NCI-H1417 treated with DMSO at 0.1 percent for 48 hours (cell line): ENCODE measurements around the gene KIAA0232.
"Not testable (repeated sequence)": the region's sequence is repeated elsewhere in the genome, so short reads cannot be mapped to it uniquely, and the experiment has no call there.

Source experiments
- DNase-seq: peaks from one replicate; lab custom pipeline; 2025; lab: John Stamatoyannopoulos, UW

Gene KIAA0232

DNA sequence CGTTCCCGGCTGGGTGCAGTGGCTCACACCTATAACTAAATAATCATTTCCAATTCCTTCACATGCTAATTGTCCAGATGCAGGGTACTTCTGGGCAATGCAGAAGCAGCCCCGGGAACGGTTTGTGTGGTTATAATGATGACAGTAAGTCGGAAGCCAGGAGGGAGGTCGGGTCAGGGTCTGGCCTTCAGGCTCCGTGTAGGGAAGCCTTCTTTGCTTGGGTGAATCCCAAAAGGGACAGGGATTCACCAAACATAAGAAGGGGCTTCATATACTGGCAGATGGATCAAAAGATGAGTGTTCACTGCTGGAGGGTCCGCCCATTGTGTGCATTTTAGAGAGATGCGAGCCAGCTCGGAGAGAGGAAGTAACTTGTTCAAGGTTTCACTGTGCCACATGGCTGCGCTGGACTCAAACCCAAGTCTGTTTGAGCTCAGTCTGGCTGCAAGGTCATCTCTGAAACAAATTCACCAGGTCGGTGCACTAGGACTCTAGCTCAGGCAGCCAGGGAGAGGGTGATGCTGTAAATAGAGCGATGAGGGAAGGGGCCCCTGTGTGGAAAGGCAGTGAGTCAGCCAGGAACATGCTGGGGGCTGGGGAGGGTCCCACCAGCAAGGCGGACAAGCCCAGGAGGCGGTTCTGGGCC lies 4.8 kb upstream of the KIAA0232 start:
- DNase-seq: no peak

DNA sequence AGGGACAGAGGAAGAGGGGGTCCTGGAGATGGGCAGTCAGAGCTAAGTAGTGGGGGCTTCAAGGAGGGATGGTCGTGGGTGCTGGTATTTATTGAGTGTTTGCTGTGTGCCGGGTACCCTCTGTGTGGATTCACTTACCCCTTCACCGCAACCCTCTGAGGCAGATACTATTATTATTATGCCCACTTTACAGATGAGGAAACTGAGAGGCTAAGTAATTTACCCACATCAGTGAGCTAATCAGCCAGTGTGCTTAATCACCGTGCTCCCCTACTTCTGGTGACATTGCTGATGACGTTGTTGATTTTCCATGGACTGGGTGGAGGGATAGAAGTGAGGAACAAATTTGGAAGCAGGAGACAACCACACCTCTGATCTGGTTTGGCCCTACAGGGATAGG lies 4.1 kb upstream of the KIAA0232 start:
- no peak for DNase-seq

GRCh38 chr4:6779667-6780565 lies 2.6 kb upstream of the KIAA0232 start:
- DNase-seq: no peak

DNA sequence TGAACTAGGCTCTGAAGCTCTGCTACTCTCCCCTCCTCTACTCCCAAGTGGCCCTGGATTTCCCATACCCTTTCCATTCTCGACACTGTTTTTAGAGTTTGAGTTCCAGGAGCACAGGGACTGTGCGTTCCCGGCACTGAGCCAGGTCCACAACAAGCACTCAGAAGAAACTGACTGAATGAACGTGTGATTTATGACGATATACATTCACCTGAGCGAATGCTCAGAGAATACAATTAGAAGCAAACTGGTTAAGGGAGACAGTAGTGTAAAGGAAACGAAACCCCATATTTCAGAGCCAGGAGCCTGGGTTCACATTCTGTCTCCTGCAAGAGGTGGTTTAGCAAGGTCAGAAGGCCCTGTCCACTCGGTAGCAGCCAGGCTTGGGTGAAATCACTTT lies 1.4 kb upstream of the KIAA0232 start:
- DNase-seq: no peak

GRCh38 chr4:6781561-6781960 lies 966 bp upstream of the KIAA0232 start:
- DNase-seq: no peak

DNA sequence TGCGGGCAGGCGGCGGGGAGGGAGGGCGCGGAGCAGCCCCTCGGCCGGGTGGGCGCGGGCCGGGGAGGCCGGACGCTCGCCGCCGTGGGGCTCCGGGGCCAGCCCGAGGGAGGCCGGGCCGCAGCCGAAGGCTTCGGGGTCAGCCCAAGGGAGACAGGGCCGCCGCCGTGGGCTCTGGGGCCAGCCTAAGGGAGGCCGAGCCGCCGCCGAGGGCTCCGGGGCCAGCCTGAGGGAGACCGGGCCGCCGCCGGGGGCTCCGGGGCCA lies 251 bp downstream of the KIAA0232 start:
- DNase-seq: no peak

GRCh38 chr4:6783111-6783981 lies 819 bp downstream of the KIAA0232 start:
- peak; percentile 17 for DNase-seq

- DNase-seq: no peak
Measured at GRCh38 chr4:6785572-6785925, 3.0 kb downstream of the KIAA0232 start.

DNA sequence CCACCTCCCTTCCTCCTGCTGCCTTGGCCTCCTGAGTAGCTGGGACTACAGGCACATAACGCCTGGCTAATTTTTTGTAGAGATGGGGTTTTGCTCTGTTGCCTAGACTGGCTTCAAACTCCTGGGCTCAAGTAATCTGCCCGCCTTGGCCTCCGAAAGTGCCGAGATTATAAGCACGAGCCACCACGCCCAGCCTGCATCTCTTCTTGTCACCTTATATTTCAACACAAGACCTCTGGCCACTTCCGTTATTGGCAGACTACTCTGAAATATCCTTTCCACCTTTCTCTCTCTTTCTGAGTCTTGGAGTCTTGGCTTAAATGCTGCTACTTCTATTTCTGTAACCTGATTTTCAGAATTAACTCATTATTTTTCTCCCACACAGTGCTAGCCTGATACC lies 5.6 kb downstream of the KIAA0232 start:
- DNase-seq: no peak

DNA sequence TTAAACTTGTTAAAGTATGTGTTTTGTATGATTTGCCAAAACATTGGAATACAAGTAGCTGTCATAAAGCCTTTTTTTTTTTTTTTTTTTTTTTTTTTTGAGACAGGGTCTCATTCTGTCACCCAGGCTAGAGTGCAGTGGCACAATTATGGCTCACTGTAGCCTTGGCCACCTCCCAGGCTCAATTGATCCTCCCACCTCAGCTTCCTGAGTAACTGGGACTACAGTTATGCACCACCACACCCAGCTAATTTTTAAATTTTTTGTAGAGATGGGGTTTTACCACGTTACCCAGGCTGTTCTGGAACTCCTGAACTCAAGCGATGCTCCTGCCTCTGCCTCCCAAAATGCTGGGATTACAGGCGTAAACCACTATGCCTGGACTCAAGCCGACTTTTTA lies 8.7 kb downstream of the KIAA0232 start:
- DNase-seq: not testable (repeated sequence)

DNA sequence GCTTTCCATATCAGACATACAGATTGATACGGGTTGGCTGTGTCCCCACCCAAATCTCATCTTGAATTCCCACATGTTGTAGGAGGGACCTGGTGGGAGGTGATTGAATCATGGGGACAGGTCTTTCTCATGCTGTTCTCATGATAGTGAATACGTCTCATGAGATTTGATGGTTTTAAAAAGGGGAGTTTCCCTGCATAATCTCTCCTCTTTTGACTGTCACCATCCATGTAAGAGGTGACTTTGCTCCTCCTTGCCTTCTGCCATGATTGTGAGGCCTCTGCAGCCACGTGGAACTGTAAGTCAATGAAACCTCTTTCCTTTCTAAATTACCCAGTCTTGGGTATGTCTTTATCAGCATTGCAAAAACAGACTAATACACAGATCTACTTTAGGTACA lies 9.3 kb downstream of the KIAA0232 start:
- not testable (repeated sequence) for DNase-seq

- no peak for DNase-seq
Measured at GRCh38 chr4:6794189-6794588, 11.7 kb downstream of the KIAA0232 start.

GRCh38 chr4:6795821-6796220 lies 13.3 kb downstream of the KIAA0232 start:
- no peak for DNase-seq

- DNase-seq: not testable (repeated sequence)
Measured at GRCh38 chr4:6797368-6797767, 14.8 kb downstream of the KIAA0232 start.

- DNase-seq: no peak
Measured at GRCh38 chr4:6799091-6799490, 16.6 kb downstream of the KIAA0232 start.

GRCh38 chr4:6802025-6802424 lies 19.5 kb downstream of the KIAA0232 start:
- no peak for DNase-seq

DNA sequence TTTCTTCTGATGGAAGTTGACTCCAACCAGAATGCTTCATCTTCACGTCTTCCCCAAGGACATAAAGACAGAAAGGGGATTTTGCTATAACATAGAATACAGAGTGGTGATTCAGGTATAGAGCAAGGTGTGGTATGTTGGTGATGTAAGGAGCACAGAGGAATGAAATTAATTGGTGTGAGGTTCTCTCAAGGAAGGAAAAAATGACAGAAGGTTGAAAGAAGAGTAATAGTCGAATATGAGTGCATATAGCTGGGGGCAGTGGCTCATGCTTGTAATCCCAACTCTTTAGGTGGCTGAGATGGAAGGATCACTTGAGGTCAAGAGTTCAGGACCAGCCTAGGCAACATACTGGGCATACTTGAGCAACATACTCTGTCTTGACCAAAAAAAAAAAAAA lies 20.1 kb downstream of the KIAA0232 start:
- DNase-seq: no peak

GRCh38 chr4:6803246-6803645 lies 20.7 kb downstream of the KIAA0232 start:
- DNase-seq: no peak

- DNase-seq: no peak
Measured at GRCh38 chr4:6804082-6804752, 21.7 kb downstream of the KIAA0232 start.

GRCh38 chr4:6806924-6807626 lies 24.5 kb downstream of the KIAA0232 start:
- DNase-seq: no peak

- DNase-seq: no peak
Measured at GRCh38 chr4:6808259-6808658, 25.7 kb downstream of the KIAA0232 start.

- DNase-seq: no peak
Measured at GRCh38 chr4:6811165-6811564, 28.6 kb downstream of the KIAA0232 start.
